DMS 273 treated with DMSO at 0.1 percent for 48 hours (cell line): ENCODE measurements around the gene TRIM46.

Source experiments
- DNase-seq: peaks from one replicate; lab custom pipeline; 2025; lab: John Stamatoyannopoulos, UW

TRIM46 gene

DNA sequence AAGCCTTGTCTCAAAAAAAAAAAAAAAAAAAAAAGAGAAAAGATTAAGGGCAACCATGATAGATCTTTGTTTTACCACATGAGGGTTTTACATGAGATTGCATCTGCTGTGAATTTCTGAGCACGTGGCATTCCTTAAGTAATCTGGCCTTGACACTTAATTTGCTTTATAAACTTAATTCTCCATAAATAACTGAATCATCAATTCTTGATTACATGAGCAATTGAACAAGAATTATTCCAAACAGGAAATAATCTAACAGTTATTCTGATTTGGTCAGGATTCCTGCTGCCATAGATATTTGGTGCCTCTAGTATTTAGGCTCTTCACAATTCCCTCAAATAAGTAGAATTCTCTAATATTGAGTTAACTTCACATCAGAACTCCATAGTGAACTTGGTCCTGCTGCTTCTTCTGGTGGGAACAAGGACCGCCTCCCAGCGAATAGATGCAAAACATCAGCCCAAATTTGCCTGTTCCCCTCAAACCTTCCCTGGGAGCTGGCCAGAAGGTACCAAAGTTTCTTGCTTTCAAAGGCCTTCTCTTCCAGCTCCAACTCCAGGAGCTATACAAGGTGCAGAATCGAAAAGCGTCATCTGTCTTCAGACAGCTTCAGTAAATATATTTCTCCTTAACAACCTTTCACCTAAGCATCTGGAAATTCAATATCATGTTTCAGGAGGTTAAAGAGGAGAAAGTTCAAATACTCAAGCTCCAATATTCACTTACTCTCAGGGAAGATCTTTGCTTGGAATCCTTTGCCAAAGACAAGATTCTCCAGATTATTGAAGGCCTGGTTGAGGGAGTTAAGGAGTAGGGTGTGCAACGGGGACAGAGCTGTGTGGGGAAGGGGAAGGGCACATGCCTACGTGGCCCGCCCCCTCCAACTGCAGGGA, 1.6 kb upstream of the TRIM46 start:
- DNase-seq = no peak

DNA sequence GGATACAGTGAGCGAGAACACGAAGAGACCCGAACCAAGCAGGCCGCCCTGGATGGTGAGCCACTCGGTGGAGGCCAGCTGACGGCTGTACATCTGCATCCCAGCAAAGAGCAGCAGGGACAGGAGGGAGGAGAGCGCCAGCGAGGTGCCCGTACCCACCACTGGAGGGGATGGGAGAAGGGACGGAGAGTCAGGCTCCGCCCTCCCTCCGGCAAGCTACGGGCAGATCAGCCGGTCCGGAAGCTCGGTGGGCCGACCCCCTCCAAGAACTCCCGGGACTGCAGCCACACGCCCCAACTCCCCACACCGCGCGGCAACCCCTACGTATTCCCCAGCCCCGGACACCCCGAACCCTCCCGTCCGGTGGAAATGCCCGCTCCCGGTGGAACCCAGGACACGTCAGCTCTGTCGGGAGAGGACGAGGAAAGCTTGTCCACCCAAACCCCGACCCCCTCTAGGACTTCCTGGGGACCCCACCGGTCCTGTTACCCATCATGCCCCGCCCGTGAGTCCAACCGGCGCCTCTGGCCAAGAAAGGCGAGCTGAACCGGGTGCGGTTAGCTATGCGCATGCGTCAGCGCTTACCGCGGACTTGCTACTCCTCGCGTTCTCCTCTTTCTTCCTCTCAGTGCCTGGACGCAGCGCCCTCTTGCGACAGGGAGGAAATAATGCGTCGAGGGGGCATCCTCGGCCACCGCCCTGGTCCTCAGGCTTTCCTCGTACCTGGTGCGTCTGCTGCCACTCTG, 744 bp upstream of the TRIM46 start, which contains the start of gene KRTCAP2:
Gene KRTCAP2, minus strand, starts transcription at position 573 of the 746 bp plus-strand sequence. Its CDS starts 80 bp downstream, at position 493.
- DNase-seq = peak; percentile 83

DNA sequence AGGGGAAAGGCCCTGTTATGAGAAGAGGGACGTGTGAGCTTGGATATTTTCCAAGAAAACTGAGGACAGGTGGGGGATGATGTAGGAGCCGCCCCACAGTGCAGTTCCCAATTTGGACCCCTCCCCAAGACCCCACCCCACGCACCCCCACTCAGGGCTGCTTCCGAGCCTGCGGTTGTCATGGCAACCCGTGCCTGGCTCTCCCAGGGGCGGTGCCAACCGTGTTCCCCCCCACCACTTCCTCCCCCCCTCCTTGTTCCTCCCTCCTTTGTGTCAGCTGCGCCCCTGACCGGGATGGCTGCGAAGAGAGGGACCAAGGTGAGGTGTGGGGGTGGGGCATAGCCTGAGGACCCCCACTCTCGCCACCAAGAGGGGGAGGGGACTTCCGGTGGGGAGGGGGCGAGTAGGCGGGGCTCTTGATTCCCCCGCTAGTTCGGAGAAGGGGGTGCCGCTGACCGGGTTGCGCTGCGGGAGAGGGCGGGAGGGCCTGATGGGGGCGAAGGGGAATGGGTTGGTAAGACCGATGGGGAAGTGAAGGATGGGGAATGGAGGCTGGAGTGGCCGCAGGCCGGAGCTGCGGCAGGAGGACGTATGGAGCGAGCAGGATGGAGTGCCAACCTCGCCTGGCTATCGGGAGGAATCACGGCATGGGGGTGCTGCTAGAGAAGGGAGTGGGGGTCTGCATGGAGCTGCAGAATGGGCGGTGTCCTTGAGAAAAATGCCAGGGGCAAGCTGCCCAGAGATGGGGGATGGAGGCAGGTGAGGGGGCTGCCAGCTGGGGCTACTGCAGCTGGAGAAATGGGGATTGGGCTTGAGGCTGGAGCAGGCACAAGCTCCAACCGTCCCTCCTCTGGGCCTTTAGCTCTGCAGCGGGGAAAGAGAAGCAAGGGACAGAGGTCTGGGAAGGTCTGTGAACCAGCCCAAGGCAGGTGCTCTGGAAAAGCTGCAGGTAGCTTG, 953 bp downstream of the TRIM46 start:
- DNase-seq = no peak

DNA sequence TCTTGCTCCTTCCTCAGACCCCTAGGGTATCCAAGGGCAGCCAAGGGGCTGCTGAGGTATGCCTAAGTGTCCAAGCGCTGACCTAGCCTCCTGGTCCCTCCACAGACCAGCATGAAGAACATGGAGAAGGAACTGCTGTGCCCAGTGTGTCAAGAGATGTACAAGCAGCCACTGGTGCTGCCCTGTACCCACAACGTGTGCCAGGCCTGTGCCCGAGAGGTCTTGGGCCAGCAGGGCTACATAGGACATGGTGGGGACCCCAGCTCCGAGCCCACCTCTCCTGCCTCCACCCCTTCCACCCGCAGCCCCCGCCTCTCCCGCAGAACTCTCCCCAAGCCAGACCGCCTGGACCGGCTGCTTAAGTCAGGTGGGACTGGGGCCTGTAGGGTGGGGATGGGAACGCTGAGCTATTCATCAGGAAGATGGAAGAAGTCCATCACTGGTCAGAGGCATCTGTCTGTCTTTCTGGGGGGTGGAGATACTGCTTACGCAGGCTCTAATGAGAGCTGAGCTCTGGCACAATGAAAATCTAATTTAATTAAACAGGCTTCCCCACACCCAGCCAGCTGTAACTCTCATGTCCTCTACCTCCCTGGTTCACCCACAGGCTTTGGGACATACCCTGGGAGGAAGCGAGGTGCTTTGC, 1.8 kb downstream of the TRIM46 start:
- no peak for DNase-seq

DNA sequence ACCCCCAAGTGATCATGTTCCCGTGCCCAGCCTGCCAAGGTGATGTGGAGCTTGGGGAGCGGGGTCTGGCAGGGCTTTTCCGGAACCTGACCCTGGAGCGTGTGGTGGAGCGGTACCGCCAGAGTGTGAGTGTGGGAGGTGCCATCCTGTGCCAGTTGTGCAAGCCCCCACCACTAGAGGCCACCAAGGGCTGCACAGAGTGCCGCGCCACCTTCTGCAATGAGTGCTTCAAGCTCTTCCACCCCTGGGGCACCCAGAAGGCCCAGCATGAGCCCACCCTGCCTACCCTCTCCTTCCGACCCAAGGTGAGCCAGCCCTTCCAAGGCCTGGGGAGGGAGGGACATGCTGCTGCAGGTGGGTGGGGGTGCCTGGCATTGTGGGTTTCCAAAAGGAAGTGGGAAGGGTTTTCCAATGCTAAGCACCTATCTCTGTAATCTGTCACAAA, 2.3 kb downstream of the TRIM46 start:
- no peak for DNase-seq

DNA sequence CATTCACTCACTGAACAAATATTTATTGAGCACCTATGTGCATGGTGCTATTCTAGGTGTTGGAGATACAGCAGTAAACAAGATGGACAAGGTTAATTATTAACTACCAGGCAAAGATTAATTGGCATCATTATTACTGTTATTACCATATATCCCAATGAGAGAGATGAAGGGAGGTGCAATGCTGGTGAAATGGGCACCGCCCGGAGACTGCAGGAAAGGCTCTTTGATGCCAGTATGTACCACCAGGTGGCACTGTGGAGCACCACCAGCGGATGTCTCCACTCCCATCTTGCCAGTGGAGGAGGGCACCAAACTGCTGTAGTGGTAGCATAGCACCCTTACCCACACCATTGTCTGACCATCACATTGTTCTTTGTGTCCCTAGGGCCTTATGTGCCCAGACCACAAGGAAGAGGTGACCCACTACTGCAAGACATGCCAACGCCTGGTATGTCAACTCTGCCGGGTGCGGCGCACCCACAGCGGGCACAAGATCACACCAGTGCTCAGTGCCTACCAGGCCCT, 3.0 kb downstream of the TRIM46 start:
- peak; percentile 21 for DNase-seq

DNA sequence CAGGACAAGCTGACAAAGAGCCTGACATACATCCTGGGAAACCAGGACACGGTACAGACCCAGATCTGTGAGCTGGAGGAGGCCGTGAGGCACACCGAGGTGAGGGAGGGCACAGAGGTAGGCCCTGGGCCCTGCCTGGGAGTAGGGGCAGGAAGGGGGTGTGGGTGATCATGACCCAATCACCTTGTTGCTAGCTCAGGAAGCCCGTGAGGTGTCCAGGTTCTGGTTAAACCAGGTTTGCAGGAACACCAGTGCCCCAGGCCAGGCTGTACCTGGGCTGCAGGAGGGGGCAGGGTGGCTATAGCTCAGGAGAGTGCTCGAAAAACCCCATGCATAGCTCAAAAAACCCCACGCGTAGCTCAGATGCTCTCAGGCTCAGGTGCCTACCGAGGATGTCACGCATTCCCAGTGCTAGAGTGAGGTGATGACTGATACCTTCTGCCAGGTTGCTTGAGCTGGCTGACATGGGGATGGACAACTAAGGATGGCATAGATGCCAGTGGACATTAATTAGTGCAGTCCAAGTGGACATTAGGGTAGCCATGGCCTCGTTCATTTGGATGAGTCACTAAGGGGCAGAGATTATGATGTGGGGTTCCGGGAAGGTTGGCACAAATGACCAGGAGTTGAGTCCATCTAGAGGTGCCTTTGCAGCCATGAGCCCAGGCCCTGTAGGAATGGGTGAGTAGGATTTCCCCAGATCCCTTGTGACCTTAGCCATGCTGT, 3.7 kb downstream of the TRIM46 start:
- DNase-seq = no peak

DNA sequence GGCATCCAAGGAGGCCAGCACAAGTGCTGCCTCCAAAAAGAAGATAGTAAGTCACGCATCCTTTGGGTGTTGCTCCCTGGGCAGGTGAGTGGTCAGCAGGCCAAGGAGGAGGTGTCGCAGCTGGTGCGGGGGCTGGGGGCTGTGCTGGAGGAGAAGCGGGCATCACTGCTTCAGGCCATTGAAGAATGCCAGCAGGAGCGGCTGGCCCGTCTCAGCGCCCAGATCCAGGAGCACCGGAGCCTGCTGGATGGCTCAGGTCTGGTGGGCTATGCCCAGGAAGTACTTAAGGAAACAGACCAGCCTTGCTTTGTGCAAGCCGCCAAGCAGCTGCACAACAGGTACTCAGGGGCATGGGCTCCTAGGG, 4.3 kb downstream of the TRIM46 start:
- DNase-seq = no peak

DNA sequence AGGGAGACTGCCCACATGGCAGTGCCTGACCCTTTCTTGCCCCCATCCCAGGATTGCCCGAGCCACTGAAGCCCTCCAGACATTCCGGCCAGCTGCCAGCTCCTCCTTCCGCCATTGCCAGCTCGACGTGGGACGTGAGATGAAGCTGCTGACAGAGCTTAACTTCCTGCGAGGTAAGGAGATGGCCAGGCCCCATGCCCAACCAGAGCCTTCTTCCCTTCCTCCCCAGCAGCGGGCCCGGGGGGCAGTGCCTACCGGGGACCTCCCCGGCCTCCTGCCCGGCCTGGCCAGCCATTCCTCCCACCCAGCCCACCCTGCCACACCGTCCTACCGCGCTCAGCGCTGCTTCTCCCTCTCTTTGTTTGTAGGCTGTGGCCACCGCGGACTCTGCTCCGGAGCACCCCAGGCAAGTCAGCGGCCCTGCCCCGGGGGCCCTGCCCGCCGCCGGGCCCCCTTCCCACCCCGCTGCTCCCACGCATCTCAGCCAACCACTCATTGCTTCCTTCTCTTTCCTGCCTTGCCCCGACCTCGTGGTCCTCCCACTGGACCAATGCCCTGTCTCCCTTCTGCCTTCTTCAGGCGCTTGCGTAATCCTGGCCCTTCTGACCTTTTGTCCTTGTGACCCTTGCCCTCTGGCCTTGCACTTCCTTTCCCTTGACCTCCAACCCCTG, 4.9 kb downstream of the TRIM46 start:
- no peak for DNase-seq

DNA sequence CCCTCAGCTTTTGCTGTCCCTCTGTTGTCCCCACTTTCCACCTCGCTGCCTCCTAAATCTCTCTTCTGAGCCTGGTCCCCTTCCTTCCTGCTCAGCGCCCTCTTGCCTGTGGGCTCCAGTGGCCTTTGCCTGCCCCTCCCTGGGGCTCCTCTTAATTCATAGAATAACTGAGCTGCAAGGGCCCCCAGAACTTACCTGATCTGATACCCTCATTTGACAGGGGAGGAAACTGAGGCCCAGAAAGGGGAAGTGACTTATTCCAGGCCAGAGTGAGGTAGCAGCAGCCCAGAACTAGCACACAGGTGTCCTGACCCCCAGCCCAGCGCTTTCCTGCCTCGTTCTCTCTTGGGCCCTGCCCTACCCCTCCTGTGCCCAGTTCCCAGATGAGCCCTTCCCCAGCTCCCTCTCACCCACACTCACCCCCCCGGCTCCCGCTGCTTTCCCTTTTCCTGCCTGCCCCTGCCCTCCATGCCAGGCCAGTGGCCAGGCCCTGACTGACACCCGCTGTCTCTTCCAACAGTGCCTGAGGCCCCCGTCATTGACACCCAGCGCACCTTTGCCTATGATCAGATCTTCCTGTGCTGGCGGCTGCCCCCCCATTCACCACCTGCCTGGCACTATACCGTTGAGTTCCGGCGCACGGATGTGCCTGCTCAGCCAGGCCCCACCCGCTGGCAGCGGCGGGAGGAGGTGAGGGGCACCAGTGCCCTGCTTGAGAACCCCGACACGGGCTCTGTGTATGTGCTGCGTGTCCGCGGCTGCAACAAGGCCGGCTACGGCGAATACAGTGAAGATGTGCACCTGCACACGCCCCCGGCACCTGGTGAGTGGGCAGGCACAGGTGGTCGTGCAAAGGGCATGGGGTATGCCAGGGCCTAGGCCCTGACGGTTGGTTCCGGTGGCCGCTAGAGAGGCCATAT, 5.7 kb downstream of the TRIM46 start:
- DNase-seq = no peak

DNA sequence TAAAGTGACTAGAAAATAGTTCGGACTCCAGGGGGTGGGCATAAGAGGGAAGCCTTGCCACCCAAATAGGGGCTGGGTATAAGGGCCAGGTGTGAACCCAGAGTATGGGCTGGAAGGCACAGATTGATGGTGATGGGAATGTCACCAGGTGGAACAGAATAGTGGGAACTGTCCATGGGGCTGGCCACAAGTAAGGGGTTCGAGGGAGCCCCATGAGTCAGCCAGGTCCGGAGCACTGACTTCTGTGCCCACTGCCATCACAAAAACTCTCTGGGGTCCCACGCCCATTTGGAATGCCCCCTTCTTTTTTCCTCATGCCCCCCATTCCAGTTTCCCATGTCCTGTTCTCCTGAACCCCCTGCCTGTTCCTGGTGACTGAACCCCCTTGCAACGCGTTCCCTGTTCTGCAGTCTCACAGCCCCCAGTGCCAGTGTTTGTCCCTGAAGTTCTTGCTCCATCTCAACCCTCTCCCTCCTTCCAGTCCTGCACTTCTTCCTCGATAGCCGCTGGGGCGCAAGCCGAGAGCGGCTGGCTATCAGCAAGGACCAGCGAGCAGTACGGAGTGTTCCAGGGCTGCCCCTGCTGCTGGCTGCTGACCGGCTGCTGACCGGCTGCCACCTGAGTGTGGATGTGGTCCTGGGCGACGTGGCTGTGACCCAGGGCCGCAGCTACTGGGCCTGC, 7.9 kb downstream of the TRIM46 start:
- DNase-seq = no peak

DNA sequence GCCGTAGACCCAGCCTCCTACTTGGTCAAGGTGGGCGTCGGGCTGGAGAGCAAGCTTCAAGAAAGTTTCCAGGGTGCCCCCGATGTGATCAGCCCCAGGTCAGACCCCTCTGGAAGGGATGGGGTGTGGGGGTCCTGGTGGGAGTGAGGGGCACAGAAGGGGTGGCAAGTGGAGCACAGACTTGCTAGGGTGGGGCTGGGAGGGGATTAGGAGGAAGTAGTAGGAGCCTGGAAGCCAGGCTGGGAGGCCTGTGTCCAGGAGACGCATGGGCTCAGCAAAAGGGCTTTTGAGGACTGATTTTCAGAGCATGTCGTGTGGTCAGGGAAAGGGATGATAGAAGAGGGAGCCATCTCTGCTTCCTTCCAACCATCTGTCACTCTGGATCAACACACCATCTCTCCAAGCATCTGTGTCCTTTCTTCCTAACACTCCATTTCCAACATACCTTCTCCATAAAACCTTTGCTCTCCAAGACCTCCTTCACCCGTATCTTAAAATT, 8.5 kb downstream of the TRIM46 start:
- DNase-seq = no peak

DNA sequence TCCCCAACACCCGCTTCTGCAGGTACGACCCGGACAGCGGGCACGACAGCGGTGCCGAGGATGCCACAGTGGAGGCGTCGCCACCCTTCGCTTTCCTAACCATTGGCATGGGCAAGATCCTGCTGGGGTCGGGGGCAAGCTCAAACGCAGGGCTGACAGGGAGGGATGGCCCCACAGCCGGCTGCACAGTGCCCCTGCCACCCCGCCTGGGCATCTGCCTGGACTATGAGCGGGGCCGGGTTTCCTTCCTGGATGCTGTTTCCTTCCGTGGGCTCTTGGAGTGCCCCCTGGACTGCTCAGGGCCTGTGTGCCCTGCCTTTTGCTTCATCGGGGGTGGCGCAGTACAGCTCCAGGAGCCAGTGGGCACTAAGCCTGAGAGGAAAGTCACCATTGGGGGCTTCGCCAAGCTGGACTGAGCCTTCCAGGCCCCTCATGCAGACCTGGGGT, 10.1 kb downstream of the TRIM46 start:
- DNase-seq = no peak

DNA sequence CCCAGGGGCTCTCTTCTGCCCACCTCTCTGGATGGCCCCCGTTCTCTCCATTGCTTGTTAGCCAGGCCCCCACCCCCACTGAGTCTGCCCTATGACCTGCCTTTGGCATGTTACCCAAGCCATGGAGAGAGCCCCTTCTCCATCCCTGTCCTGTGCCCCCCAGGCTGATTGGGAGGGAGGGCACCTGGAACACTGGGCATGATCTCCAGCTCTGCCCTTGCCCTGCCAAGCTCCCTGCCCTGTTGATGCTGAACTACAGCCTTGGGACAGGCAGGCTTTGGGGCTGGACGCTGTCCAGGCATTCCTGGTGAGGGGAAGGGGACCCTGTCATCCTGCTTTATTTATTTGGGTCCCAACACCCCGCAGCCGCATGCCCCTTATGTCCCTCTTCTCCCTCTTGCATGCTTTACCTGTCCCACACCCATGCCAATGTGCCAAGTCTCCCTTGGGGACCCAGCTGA, 10.7 kb downstream of the TRIM46 start:
- no peak for DNase-seq

DNA sequence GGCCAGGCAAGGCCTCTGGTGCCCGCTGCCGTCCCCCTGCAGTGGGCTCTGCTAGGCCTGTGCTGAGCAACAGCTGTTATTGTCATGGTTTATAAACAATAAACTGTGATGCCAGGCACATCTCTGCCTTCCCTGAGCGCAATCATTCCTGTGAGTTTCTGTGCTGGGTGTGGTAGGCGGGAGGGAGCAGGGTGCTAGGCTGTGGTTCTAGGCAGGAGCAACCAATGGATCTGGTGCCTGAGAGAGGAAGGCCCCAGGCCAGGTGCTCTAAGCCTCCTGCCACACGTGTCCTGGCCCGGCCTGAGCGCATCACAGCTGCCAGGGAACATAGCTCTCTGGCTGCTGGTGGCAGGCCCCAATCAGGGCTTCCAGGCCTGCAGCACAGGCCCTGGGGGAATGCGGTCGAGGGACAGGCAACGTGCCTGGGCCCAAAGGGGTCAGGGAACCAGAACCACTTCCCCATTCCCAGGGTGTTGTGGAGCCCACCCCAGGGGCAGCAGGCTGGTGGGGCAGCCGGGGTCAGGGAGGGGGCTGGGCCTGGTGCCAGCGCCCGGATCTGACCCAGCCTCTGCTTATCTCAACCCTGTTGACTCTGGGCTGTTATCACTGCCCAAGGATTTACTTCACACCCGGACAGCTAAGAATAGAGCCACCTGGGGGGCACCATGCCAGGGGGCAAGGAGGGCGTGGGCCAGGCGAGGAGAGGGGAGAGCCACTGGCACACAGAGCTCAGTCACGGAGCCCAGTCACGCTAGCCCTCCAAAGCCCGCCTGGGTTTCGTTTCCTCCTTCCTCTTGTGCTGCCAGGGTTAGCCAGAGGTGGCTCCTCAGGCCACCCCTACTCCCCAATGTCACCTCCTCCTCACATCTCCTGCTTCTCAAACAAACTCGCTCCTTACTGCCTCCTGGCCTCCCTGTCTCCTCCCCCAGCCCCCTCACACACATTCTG, 11.5 kb downstream of the TRIM46 start:
- no peak for DNase-seq

DNA sequence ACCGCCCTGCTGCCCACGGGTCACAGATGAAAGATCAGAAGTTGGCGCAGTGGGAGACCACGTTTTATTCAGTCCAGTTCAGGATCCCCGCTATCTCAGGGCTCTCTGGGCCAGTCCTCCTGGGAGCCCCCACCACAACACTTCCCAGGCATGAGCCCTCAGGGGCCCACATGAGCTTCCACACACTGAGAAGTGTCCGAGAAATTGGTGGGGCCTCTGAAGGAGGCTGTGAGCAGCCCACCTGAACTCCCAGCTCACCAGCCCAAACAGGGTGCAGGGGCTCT, 12.1 kb downstream of the TRIM46 start:
- no peak for DNase-seq
